GM23338 (cell line): ENCODE results near the gene MYCBPAP. TPM values are rescaled to one million over a fixed set of nuclear protein-coding genes. Genes with fewer than 3 reads are reported as not detected.

Source experiments
- ATAC-seq: fragments of 200-7000 bp; cut with Tn5 transposase; 3 replicates; pipeline ENCODE4 v1.9.1; 2020
- DNase-seq: peaks from one replicate; pipeline ENCODE4 v3.0.0-alpha.2; 2015; ENCODE audit warnings: low spot score
- H2AFZ ChIP-seq: fragments of 200-600 bp; sonication (generic); 2 replicates; pipeline ENCODE4 v1.8.0; 2016; ENCODE audit warnings: antibody characterized with exemption, mild to moderate bottlenecking, moderate library complexity
- H3F3A ChIP-seq: fragments of 200-600 bp; sonication (generic); replicated peaks from 2 replicates; pipeline ENCODE4 v1.8.0; 2017; ENCODE audit warnings: antibody characterized with exemption, mixed run types, low read depth
- H3K27ac ChIP-seq: fragments of 200-600 bp; sonication (generic); 2 replicates; pipeline ENCODE4 v1.6.1; 2016; ENCODE audit warnings: low read depth
- H3K27me3 ChIP-seq: fragments of 200-600 bp; sonication (generic); 2 replicates; pipeline ENCODE4 v1.8.0; 2016; ENCODE audit warnings: mild to moderate bottlenecking, mixed run types, moderate library complexity; ENCODE audit not compliant: insufficient read depth
- H3K36me3 ChIP-seq: fragments of 200-600 bp; sonication (generic); 2 replicates; pipeline ENCODE4 v1.8.0; 2016; ENCODE audit warnings: mild to moderate bottlenecking; ENCODE audit not compliant: insufficient read depth
- H3K4me1 ChIP-seq: fragments of 200-600 bp; sonication (generic); 2 replicates; pipeline ENCODE4 v1.8.0; 2016; ENCODE audit warnings: mild to moderate bottlenecking, moderate library complexity; ENCODE audit not compliant: insufficient read depth
- H3K4me2 ChIP-seq: fragments of 200-600 bp; sonication (generic); 2 replicates; pipeline ENCODE4 v1.7.1; 2017; ENCODE audit warnings: mixed run types
- H3K4me3 ChIP-seq: fragments of 200-600 bp; sonication (generic); 2 replicates; pipeline ENCODE4 v1.6.1; 2016; ENCODE audit warnings: mixed run types
- H3K79me2 ChIP-seq: fragments of 200-600 bp; sonication (generic); replicated peaks from 2 replicates; pipeline ENCODE4 v1.8.0; 2017; ENCODE audit warnings: mild to moderate bottlenecking; ENCODE audit not compliant: insufficient read depth
- H3K9me2 ChIP-seq: fragments of 200-600 bp; sonication (generic); 2 replicates; pipeline ENCODE4 v1.8.0; 2017; ENCODE audit not compliant: insufficient read depth
- H4K20me1 ChIP-seq: fragments of 200-600 bp; sonication (generic); replicated peaks from 2 replicates; pipeline ENCODE4 v1.8.0; 2017; ENCODE audit warnings: mild to moderate bottlenecking; ENCODE audit not compliant: insufficient read depth
- H3K27ac Mint-ChIP-seq: 2 replicates; pipeline ENCODE4 v1.8.0; 2020; ENCODE audit warnings: inconsistent platforms, mild to moderate bottlenecking, moderate library complexity, mixed read lengths
- H3K27me3 Mint-ChIP-seq: 3 replicates; pipeline ENCODE4 v1.8.0; 2022; ENCODE audit warnings: low read depth, mild to moderate bottlenecking, moderate library complexity, mixed read lengths, inconsistent platforms; ENCODE audit not compliant: insufficient read depth, poor library complexity
- H3K36me3 Mint-ChIP-seq: 3 replicates; pipeline ENCODE4 v1.8.0; 2021; ENCODE audit warnings: low read depth, mild to moderate bottlenecking, inconsistent platforms, moderate library complexity, mixed read lengths
- H3K4me1 Mint-ChIP-seq: 3 replicates; pipeline ENCODE4 v1.8.0; 2020; ENCODE audit warnings: mild to moderate bottlenecking, inconsistent platforms, mixed read lengths
- H3K4me3 Mint-ChIP-seq: 3 replicates; pipeline ENCODE4 v1.8.0; 2021; ENCODE audit warnings: moderate library complexity, mild to moderate bottlenecking, inconsistent platforms, mixed read lengths
- H3K9me3 Mint-ChIP-seq: 3 replicates; pipeline ENCODE4 v1.8.0; 2020; ENCODE audit warnings: moderate library complexity, mild to moderate bottlenecking, inconsistent platforms, mixed read lengths
- CREB1 ChIP-seq: fragments of 250-450 bp; sonication (Bioruptor Pico); IDR thresholded peaks from 2 replicates; pipeline ENCODE4 v1.5.0; 2020; ENCODE audit warnings: low read depth, mild to moderate bottlenecking, moderate library complexity
- EZH2 ChIP-seq: fragments of 200-600 bp; sonication (generic); IDR thresholded peaks from one replicate; pipeline ENCODE4 v1.8.0; 2017; ENCODE audit warnings: antibody characterized with exemption, mild to moderate bottlenecking, low read depth; ENCODE audit not compliant: unreplicated experiment
- EZH2phosphoT487 ChIP-seq: fragments of 200-600 bp; sonication (generic); IDR thresholded peaks from one replicate; pipeline ENCODE4 v1.8.1; 2018; ENCODE audit warnings: antibody characterized with exemption; ENCODE audit not compliant: unreplicated experiment
- JUNB ChIP-seq: IDR thresholded peaks from one replicate; pipeline ENCODE4 v1.6.1; 2016; ENCODE audit warnings: antibody characterized with exemption; ENCODE audit not compliant: unreplicated experiment
- NANOG ChIP-seq: IDR thresholded peaks from 2 replicates; pipeline ENCODE4 v1.6.1; 2016; ENCODE audit warnings: antibody characterized with exemption, borderline replicate concordance
- POLR2AphosphoS5 ChIP-seq: IDR thresholded peaks from 2 replicates; pipeline ENCODE4 v1.6.1; 2016; ENCODE audit warnings: antibody characterized with exemption, low read depth
- STAT1 ChIP-seq: IDR thresholded peaks from one replicate; pipeline ENCODE4 v1.6.1; 2016; ENCODE audit warnings: antibody characterized with exemption; ENCODE audit not compliant: unreplicated experiment
- ZNF114 ChIP-seq: fragments of 250-450 bp; sonication (Bioruptor Pico); IDR thresholded peaks from 2 replicates; pipeline ENCODE4 v1.5.0; 2020; ENCODE audit warnings: mild to moderate bottlenecking, moderate library complexity
- ZNF331 ChIP-seq: fragments of 250-450 bp; sonication (Bioruptor Pico); IDR thresholded peaks from 2 replicates; pipeline ENCODE4 v1.5.0; 2020; ENCODE audit warnings: low read depth, mild to moderate bottlenecking, moderate library complexity
- polyA plus RNA-seq: library from polyadenylated mRNA; unstranded; fragments of >200 nt; fragmentation: Nextera tagmentation; extraction: Ambion mirVana; gene quantifications from 2 replicates; pipeline ENCODE4 v1.2.1, GENCODE V29; 2016
- total RNA-seq: library from RNA; depleted of rRNA; stranded (reverse); fragments of >200 nt; shearing (Covaris generic); gene quantifications from 2 replicates; pipeline ENCODE4 v1.2.3, GENCODE V29; 2014
- TF ChIP-seq, protein P1 (sequence below): fragments of 250-450 bp; sonication (Bioruptor Pico); IDR thresholded peaks from 2 replicates; pipeline ENCODE4 v1.5.0; 2020; ENCODE audit warnings: mild to moderate bottlenecking, moderate library complexity
- TF ChIP-seq, protein P2 (sequence below), 2 experiments: fragments of 200-600 bp in 1 of 2; sonication (generic) in 1 of 2; conservative IDR thresholded peaks; 2 replicates each; pipeline versions ENCODE4 v1.5.1 to v1.6.1; 2016 to 2017; ENCODE audit warnings: antibody characterized with exemption in 2 of 2, low read depth in 2 of 2, mild to moderate bottlenecking in 2 of 2, moderate library complexity in 1 of 2
- TF ChIP-seq, protein P3 (sequence below): IDR thresholded peaks from 2 replicates; pipeline ENCODE4 v1.6.1; 2016; ENCODE audit warnings: antibody characterized with exemption
- TF ChIP-seq, protein P4 (sequence below): IDR thresholded peaks from one replicate; pipeline ENCODE4 v1.6.1; 2018; ENCODE audit warnings: antibody characterized with exemption; ENCODE audit not compliant: unreplicated experiment

The MYCBPAP gene
- total and polyA plus RNA-seq, 2 experiments from 2014 or later = 0.63 to 1.7 TPM

DNA sequence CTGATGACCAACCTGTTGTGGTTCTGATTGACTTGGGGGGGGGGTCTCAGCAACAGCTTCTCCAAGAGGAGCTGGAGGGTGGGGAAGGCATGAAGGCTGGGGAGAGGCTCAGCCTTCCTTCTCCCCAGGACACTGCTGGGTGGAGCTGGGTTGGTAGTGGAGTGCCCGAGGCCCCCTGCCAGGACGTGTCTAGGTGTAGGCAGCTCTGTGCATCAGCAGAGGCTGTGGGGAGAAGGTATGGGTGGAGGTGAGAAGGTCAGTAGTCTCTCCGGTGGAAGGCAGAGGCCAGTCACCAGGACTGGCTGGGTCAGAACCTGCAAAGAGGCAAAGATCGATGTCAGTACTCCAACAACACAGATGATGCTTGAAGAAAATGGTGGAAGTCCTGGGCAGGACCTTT lies 43.5 kb upstream of the MYCBPAP start:
- H2AFZ ChIP-seq = no peak overlapping the region
- DNase-seq (no peak), ATAC-seq (no peak)
- no peaks in the 10 kb centered on the region for H3K9me2 ChIP-seq
- TF ChIP-seq ZNF114 (no peak), STAT1 (no peak), EZH2 (no peak), EZH2phosphoT487 (no peak), JUNB (no peak), CREB1 (no peak), ZNF331 (CRISPR knock-in tag) (no peak), POLR2AphosphoS5 (no peak), NANOG (no peak)
- TF ChIP-seq, protein P1, sequence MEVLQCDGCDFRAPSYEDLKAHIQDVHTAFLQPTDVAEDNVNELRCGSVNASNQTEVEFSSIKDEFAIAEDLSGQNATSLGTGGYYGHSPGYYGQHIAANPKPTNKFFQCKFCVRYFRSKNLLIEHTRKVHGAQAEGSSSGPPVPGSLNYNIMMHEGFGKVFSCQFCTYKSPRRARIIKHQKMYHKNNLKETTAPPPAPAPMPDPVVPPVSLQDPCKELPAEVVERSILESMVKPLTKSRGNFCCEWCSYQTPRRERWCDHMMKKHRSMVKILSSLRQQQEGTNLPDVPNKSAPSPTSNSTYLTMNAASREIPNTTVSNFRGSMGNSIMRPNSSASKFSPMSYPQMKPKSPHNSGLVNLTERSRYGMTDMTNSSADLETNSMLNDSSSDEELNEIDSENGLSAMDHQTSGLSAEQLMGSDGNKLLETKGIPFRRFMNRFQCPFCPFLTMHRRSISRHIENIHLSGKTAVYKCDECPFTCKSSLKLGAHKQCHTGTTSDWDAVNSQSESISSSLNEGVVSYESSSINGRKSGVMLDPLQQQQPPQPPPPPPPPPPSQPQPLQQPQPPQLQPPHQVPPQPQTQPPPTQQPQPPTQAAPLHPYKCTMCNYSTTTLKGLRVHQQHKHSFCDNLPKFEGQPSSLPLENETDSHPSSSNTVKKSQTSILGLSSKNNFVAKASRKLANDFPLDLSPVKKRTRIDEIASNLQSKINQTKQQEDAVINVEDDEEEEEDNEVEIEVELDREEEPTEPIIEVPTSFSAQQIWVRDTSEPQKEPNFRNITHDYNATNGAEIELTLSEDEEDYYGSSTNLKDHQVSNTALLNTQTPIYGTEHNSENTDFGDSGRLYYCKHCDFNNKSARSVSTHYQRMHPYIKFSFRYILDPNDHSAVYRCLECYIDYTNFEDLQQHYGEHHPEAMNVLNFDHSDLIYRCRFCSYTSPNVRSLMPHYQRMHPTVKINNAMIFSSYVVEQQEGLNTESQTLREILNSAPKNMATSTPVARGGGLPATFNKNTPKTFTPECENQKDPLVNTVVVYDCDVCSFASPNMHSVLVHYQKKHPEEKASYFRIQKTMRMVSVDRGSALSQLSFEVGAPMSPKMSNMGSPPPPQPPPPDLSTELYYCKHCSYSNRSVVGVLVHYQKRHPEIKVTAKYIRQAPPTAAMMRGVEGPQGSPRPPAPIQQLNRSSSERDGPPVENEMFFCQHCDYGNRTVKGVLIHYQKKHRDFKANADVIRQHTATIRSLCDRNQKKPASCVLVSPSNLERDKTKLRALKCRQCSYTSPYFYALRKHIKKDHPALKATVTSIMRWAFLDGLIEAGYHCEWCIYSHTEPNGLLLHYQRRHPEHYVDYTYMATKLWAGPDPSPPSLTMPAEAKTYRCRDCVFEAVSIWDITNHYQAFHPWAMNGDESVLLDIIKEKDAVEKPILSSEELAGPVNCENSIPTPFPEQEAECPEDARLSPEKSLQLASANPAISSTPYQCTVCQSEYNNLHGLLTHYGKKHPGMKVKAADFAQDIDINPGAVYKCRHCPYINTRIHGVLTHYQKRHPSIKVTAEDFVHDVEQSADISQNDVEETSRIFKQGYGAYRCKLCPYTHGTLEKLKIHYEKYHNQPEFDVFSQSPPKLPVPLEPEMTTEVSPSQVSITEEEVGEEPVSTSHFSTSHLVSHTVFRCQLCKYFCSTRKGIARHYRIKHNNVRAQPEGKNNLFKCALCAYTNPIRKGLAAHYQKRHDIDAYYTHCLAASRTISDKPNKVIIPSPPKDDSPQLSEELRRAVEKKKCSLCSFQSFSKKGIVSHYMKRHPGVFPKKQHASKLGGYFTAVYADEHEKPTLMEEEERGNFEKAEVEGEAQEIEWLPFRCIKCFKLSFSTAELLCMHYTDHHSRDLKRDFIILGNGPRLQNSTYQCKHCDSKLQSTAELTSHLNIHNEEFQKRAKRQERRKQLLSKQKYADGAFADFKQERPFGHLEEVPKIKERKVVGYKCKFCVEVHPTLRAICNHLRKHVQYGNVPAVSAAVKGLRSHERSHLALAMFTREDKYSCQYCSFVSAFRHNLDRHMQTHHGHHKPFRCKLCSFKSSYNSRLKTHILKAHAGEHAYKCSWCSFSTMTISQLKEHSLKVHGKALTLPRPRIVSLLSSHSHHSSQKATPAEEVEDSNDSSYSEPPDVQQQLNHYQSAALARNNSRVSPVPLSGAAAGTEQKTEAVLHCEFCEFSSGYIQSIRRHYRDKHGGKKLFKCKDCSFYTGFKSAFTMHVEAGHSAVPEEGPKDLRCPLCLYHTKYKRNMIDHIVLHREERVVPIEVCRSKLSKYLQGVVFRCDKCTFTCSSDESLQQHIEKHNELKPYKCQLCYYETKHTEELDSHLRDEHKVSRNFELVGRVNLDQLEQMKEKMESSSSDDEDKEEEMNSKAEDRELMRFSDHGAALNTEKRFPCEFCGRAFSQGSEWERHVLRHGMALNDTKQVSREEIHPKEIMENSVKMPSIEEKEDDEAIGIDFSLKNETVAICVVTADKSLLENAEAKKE (CRISPR knock-in tag) = no peak
- TF ChIP-seq, protein P2, sequence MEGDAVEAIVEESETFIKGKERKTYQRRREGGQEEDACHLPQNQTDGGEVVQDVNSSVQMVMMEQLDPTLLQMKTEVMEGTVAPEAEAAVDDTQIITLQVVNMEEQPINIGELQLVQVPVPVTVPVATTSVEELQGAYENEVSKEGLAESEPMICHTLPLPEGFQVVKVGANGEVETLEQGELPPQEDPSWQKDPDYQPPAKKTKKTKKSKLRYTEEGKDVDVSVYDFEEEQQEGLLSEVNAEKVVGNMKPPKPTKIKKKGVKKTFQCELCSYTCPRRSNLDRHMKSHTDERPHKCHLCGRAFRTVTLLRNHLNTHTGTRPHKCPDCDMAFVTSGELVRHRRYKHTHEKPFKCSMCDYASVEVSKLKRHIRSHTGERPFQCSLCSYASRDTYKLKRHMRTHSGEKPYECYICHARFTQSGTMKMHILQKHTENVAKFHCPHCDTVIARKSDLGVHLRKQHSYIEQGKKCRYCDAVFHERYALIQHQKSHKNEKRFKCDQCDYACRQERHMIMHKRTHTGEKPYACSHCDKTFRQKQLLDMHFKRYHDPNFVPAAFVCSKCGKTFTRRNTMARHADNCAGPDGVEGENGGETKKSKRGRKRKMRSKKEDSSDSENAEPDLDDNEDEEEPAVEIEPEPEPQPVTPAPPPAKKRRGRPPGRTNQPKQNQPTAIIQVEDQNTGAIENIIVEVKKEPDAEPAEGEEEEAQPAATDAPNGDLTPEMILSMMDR (conservative IDR thresholded peaks at IDR 0.05; ENCODE audit: low read depth in 2 of 2) = no peak
- TF ChIP-seq, protein P3, sequence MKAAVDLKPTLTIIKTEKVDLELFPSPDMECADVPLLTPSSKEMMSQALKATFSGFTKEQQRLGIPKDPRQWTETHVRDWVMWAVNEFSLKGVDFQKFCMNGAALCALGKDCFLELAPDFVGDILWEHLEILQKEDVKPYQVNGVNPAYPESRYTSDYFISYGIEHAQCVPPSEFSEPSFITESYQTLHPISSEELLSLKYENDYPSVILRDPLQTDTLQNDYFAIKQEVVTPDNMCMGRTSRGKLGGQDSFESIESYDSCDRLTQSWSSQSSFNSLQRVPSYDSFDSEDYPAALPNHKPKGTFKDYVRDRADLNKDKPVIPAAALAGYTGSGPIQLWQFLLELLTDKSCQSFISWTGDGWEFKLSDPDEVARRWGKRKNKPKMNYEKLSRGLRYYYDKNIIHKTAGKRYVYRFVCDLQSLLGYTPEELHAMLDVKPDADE = no peak
- TF ChIP-seq, protein P4, sequence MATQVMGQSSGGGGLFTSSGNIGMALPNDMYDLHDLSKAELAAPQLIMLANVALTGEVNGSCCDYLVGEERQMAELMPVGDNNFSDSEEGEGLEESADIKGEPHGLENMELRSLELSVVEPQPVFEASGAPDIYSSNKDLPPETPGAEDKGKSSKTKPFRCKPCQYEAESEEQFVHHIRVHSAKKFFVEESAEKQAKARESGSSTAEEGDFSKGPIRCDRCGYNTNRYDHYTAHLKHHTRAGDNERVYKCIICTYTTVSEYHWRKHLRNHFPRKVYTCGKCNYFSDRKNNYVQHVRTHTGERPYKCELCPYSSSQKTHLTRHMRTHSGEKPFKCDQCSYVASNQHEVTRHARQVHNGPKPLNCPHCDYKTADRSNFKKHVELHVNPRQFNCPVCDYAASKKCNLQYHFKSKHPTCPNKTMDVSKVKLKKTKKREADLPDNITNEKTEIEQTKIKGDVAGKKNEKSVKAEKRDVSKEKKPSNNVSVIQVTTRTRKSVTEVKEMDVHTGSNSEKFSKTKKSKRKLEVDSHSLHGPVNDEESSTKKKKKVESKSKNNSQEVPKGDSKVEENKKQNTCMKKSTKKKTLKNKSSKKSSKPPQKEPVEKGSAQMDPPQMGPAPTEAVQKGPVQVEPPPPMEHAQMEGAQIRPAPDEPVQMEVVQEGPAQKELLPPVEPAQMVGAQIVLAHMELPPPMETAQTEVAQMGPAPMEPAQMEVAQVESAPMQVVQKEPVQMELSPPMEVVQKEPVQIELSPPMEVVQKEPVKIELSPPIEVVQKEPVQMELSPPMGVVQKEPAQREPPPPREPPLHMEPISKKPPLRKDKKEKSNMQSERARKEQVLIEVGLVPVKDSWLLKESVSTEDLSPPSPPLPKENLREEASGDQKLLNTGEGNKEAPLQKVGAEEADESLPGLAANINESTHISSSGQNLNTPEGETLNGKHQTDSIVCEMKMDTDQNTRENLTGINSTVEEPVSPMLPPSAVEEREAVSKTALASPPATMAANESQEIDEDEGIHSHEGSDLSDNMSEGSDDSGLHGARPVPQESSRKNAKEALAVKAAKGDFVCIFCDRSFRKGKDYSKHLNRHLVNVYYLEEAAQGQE = no peak
- no peaks in the 10 kb centered on the region for H4K20me1 ChIP-seq
- H3K27ac Mint-ChIP-seq = no peak overlapping the region
- H3K27me3 ChIP-seq = peaks cover 29% of the 10 kb centered on the region
- H3K36me3 Mint-ChIP-seq = no peaks in the 10 kb centered on the region; the same call in 2 of the 3 replicates
- H3K27me3 Mint-ChIP-seq = peaks cover 23% of the 10 kb centered on the region
- H3K4me1 ChIP-seq = peaks cover 7% of the 10 kb centered on the region; the same call in 1 of the 2 replicates
- no peak overlapping the region for H3K4me3 ChIP-seq
- no peaks in the 10 kb centered on the region; the same call in 2 of the 3 replicates for H3K9me3 Mint-ChIP-seq
- H3K4me2 ChIP-seq = no peak overlapping the region
- no peak overlapping the region for H3K4me3 Mint-ChIP-seq
- no peaks in the 10 kb centered on the region for H3K36me3 ChIP-seq
- H3K27ac ChIP-seq = no peak overlapping the region
- peaks cover 13% of the 10 kb centered on the region for H3K4me1 Mint-ChIP-seq
- H3F3A ChIP-seq = 0 out of 2 replicates have a peak, but pooled peaks cover 1% of the 10 kb centered on the region
- H3K79me2 ChIP-seq = no peaks in the 10 kb centered on the region
